Activated T-helper 17 cell treated with anti-CD3 and anti-CD28 coated beads, Interleukin-2, amount 50 U/mL, for 72 hours (primary cell): ENCODE data around the gene TCF15. TPM values are rescaled to one million over a fixed set of nuclear protein-coding genes. Genes with fewer than 3 reads are reported as not detected.
"Not testable (repeated sequence)": the region's sequence is repeated elsewhere in the genome, so short reads cannot be mapped to it uniquely, and the experiment has no call there.

Experiments
- ATAC-seq: fragments of 150-1000 bp; cut with Tn5 transposase; replicated peaks from 2 replicates; pipeline ENCODE4 v1.10.0; 2021; ENCODE audit warnings: mild to moderate bottlenecking, moderate library complexity
- H3K27ac Mint-ChIP-seq: one replicate; pipeline ENCODE4 v1.8.0; 2022; ENCODE audit warnings: mixed read lengths
- H3K27me3 Mint-ChIP-seq: one replicate; pipeline ENCODE4 v1.8.0; 2022; ENCODE audit warnings: mixed read lengths
- H3K36me3 Mint-ChIP-seq: one replicate; pipeline ENCODE4 v1.8.0; 2022; ENCODE audit warnings: low read depth, mild to moderate bottlenecking, mixed read lengths
- H3K4me1 Mint-ChIP-seq: one replicate; pipeline ENCODE4 v1.8.0; 2022; ENCODE audit warnings: mixed read lengths
- H3K4me3 Mint-ChIP-seq: one replicate; pipeline ENCODE4 v1.8.0; 2022; ENCODE audit warnings: mild to moderate bottlenecking, mixed read lengths
- H3K9me3 Mint-ChIP-seq: one replicate; pipeline ENCODE4 v1.8.0; 2022; ENCODE audit warnings: mixed read lengths
- total RNA-seq, 2 donors: library from RNA; stranded (reverse); gene quantifications; one replicate each; pipeline ENCODE4 v1.2.3, GENCODE V29; 2022

TCF15 gene
- total RNA-seq, 2 donors from 2014 or later, result not detected

DNA sequence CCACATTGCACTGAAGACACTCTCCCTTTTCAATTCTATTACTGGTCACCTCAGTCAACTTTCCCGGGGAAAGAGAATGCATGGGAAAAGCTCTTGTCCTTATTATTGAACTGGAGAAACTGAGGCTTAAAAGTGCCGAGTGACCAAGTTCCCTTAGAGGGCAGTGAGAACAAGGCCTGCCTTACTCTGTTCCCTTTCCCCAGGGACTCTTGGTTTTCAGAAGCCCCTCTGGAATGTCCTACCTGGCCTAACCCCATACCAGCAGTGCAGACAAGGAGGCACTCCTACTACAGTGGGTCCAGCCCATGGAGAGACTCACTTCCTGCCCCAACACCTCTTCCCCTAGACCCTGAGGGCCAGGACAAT is 36.7 kb upstream of the TCF15 start:
- Mint-ChIP-seq H3K9me3 (no peaks in the 10 kb centered on the region), H3K27ac (no peak overlapping the region), H3K27me3 (peaks cover 10% of the 10 kb centered on the region)

GRCh38 chr20:646107-646867 is 36.2 kb upstream of the TCF15 start:
- no peak overlapping the region for H3K4me3 Mint-ChIP-seq
- H3K36me3 Mint-ChIP-seq, result peaks cover 44% of the 10 kb centered on the region
- peaks cover 5% of the 10 kb centered on the region for H3K4me1 Mint-ChIP-seq
- H3K27ac Mint-ChIP-seq, result no peak overlapping the region
- peaks cover 13% of the 10 kb centered on the region for H3K27me3 Mint-ChIP-seq
- H3K9me3 Mint-ChIP-seq, result no peaks in the 10 kb centered on the region
- no peak for ATAC-seq

More for the DNA sequence above, 36.7 kb upstream of the TCF15 start:
- Mint-ChIP-seq H3K4me1 (peaks cover 9% of the 10 kb centered on the region), H3K36me3 (peaks cover 44% of the 10 kb centered on the region), H3K4me3 (no peak overlapping the region)
- no peak for ATAC-seq

GRCh38 chr20:645318-646106 is 35.4 kb upstream of the TCF15 start:
- H3K4me3 Mint-ChIP-seq, result no peak overlapping the region
- H3K27ac Mint-ChIP-seq, result no peak overlapping the region
- H3K4me1 Mint-ChIP-seq, result no peaks in the 10 kb centered on the region
- no peaks in the 10 kb centered on the region for H3K9me3 Mint-ChIP-seq
- H3K36me3 Mint-ChIP-seq, result peaks cover 39% of the 10 kb centered on the region
- ATAC-seq, result peak; percentile 90
- H3K27me3 Mint-ChIP-seq, result peaks cover 16% of the 10 kb centered on the region

DNA sequence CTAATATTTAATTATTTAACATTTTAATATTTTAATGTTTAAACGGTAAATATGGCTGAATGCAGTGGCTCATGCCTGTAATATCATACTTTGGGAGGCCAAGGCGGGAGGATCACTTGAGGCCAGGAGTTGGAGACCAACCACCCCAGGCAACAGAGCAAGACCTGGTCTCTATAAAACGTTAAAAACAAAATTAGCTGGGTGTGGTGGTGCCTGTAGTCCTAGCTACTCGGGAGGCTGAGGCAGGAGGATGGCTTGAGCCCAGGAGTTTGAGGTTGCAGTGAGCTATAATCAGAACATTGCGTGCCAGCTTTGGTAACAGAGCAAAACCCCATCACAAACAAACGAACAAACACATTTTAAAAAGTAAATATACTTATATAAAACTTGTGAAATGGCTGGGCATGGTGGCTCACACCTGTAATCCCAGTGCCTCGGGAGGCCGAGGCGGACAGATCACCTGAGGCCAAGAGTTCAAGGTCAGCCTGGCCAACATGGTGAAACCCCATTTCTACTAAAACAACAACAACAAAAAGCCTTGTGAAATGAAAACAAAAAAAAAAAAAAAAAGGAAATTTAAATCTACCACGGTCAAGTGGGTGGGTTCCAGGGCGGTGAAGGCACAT is 34.7 kb upstream of the TCF15 start:
- Mint-ChIP-seq H3K27me3 (peaks cover 22% of the 10 kb centered on the region), H3K9me3 (no peaks in the 10 kb centered on the region), H3K4me1 (no peaks in the 10 kb centered on the region), H3K36me3 (peaks cover 32% of the 10 kb centered on the region), H3K4me3 (no peak overlapping the region), H3K27ac (no peak overlapping the region)
- ATAC-seq, result no peak

DNA sequence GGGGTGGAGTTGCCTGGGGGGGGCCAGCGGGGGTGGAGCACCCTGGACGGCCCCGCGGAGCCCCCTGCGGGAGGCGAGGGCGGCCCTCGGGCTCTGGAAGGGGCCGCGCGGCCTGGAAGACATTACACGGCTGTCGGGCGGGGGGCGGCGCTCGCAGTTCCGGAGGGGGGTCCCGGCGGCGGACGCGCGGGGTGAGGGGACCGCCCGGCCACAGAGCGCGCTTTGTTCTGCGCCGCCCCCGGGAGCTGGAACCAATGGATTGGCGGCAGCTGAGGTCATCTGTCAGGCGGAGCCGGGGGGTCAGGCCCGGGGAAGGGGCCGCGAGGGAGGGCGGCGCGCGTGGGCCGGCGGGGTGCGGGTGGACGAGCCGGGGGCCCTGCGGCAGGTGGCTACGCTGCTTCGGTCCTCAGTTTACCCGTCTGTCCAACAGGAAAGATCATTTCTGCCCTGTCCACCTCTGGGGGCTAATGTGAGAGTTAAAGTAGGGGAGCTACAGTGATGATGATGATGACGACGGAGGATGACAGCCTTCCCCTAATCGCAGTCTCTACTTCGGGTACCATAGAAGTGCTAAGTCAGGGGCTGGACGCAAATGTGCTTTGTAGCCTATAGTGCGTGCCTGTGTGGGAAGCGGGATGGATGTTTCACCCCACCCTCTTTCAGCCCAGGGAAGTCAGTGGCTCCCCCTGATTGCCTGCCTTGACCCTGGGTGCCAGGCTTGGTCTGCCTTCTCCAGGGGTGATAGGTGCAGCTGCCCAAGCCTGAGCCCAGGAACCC is 32.5 kb upstream of the TCF15 start:
- Mint-ChIP-seq H3K36me3 (peaks cover 10% of the 10 kb centered on the region), H3K27ac (no peak overlapping the region), H3K27me3 (peaks cover 24% of the 10 kb centered on the region), H3K4me1 (no peaks in the 10 kb centered on the region), H3K9me3 (no peaks in the 10 kb centered on the region), H3K4me3 (no peak overlapping the region)
- ATAC-seq, result no peak

- H3K27ac Mint-ChIP-seq, ATAC-seq, H3K36me3 Mint-ChIP-seq, H3K4me1 Mint-ChIP-seq, H3K9me3 Mint-ChIP-seq, H3K4me3 Mint-ChIP-seq: not testable (repeated sequence)
- H3K27me3 Mint-ChIP-seq, result peaks cover 27% of the 10 kb centered on the region
Observed at GRCh38 chr20:642013-642397, 31.9 kb upstream of the TCF15 start.

- H3K27ac Mint-ChIP-seq, result no peak overlapping the region
- no peak for ATAC-seq
- no peaks in the 10 kb centered on the region for H3K9me3 Mint-ChIP-seq
- no peaks in the 10 kb centered on the region for H3K36me3 Mint-ChIP-seq
- peak overlapping the region; percentile 35 for H3K4me3 Mint-ChIP-seq
- peaks cover 27% of the 10 kb centered on the region for H3K27me3 Mint-ChIP-seq
- no peaks in the 10 kb centered on the region for H3K4me1 Mint-ChIP-seq
Observed at GRCh38 chr20:641516-641875, 31.4 kb upstream of the TCF15 start.

GRCh38 chr20:640674-641515 is 30.8 kb upstream of the TCF15 start:
- Mint-ChIP-seq H3K27ac (no peak overlapping the region), H3K27me3 (peaks cover 31% of the 10 kb centered on the region), H3K4me1 (no peaks in the 10 kb centered on the region), H3K36me3 (no peaks in the 10 kb centered on the region), H3K9me3 (no peaks in the 10 kb centered on the region), H3K4me3 (peak overlapping the region; percentile 35)
- no peak for ATAC-seq

GRCh38 chr20:638579-638978 is 28.5 kb upstream of the TCF15 start:
- Mint-ChIP-seq H3K27ac (no peak overlapping the region), H3K36me3 (no peaks in the 10 kb centered on the region), H3K4me3 (no peak overlapping the region), H3K4me1 (no peaks in the 10 kb centered on the region), H3K9me3 (no peaks in the 10 kb centered on the region), H3K27me3 (peaks cover 36% of the 10 kb centered on the region)
- no peak for ATAC-seq

GRCh38 chr20:637559-637958 is 27.4 kb upstream of the TCF15 start:
- Mint-ChIP-seq H3K27ac (no peak overlapping the region), H3K27me3 (peaks cover 32% of the 10 kb centered on the region), H3K4me3 (no peak overlapping the region), H3K36me3 (no peaks in the 10 kb centered on the region), H3K4me1 (no peaks in the 10 kb centered on the region), H3K9me3 (no peaks in the 10 kb centered on the region)
- ATAC-seq, result no peak

DNA sequence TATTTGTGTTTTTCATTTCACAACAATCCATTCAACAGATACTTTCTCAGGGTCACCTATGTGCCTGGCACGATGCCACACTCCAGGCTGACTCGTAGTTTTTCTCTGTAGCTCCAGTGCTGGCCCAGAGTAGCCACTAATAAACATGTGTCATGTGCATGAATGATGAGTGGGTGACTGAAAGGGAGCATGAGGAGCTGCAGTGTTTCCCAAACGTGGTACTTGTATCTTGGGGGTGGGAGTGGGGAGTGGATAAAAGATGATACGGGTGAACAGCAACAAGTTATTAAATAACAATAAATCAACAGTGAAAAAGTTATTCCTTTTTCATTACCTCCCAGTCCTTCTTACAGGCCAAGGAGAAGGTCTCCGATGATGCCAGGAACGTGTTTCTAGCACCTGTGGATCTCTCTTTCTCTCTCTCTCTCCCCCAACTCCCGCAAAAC is 25.8 kb upstream of the TCF15 start:
- Mint-ChIP-seq H3K9me3 (no peaks in the 10 kb centered on the region), H3K4me3 (no peak overlapping the region), H3K4me1 (no peaks in the 10 kb centered on the region), H3K27ac (no peak overlapping the region), H3K27me3 (peaks cover 29% of the 10 kb centered on the region), H3K36me3 (no peaks in the 10 kb centered on the region)
- no peak for ATAC-seq

DNA sequence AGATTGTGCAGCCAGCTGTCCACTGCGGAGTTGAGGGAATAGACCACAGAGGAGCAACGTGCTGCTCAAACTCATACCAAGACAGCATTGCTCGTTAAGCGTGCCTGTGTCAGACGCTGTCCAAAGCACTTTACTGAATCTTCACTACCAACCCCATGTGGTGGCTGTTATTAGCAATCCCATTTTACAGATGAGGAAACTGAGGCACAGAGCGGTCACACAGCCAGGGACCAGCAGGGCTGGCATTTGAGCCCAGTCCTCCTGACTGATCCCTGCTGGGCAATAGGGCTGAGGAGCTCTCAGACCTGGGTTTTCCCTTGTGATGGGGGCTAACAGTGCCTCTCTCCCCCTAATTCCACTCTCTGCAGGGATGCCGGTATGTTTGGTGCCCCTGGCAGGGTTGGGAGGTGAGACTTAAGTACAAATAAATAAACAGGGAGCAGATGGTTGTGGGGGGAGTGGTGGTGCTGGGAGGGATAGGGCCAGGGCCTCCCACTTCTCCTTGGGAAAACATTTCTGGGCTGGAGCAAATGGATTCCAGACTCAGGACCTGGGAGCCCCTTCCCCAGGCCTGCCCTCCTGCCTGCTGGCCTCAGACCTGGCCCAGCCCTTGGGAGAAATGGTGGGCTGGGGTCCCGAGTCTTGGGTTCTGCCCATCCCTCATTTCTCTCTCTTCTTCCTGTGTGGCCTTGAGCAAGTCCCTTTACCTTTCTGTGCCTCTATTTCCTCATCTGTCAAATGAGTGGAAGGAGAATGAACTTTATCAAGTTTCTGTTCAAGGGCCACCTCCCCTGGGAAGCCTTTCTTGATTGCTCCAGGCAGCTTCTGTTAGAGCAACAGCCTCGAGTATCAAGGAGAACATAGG is 25.2 kb upstream of the TCF15 start:
- Mint-ChIP-seq H3K4me3 (no peak overlapping the region), H3K4me1 (no peaks in the 10 kb centered on the region)

More for the DNA sequence above, 25.2 kb upstream of the TCF15 start:
- Mint-ChIP-seq H3K9me3 (no peaks in the 10 kb centered on the region), H3K27ac (no peak overlapping the region), H3K27me3 (peaks cover 31% of the 10 kb centered on the region), H3K36me3 (no peaks in the 10 kb centered on the region)
- ATAC-seq, result no peak
